ENCODE data around the gene SNTB2. TPM values are rescaled to one million over a fixed set of nuclear protein-coding genes. Genes with fewer than 3 reads are reported as not detected.

SNTB2 gene
- total and polyA plus RNA-seq, 10 of the 15 experiments (the other 5 are each of a cell fraction or from before 2014, with no cell fraction given), result 1.2 to 15.7 (median 5.0) TPM

DNA sequence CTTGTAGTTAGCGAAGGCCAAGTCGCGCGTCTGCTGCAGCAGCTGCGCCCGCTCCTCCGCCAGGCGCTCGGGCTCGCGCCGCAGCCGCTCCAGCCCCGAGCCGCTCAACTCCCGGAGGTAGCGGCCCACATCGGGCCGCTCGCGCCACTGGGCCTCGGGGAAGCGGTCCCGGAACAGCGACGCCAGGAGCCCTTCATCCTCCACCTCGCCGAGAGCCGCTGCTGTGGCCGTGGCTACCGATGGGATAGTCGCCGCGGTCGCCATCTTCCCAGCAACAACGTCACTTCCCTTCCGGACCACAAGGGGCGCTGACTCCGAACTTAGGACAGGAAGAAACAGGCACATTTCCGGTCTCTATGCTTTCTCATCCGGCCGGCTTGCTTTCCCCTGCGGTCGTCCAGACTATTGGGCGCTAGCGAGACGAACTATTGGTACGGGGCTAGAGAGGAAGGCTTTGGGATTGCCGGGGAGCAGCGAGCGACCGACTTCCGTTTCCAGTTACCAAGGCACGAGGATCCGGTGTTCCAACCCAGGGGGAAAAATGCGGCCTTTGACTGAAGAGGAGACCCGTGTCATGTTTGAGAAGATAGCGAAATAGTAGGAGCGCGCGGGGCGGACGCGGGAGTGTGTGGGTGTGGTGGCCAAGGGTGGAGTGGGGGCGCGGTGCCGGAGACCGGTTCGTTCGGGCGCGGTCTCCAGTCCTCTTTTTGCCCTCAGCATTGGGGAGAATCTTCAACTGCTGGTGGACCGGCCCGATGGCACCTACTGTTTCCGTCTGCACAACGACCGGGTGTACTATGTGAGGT is 152.5 kb downstream of the SNTB2 start, which contains the start of the genes COG8 and NIP7:
TSS of gene COG8 (minus strand) at position 276 of the 806 bp plus-strand sequence. CDS start at position 264, 12 bp downstream.
TSS of gene NIP7 (plus strand) at position 484 of the 806 bp plus-strand sequence. CDS start at position 542, 58 bp downstream.
- Histone ChIP-seq H4K20me1 (ENCODE audit: control insufficient read depth, insufficient read depth) (peaks cover 4% of the 10 kb centered on the region), H3K9me3 (replicated peaks; ENCODE audit: control insufficient read depth, insufficient read depth, low read length) (no peaks in the 10 kb centered on the region), H3K79me2 (ENCODE audit: control insufficient read depth, insufficient read depth, low read length) (peaks cover 44% of the 10 kb centered on the region), H3K9ac (ENCODE audit: control insufficient read depth, insufficient read depth, low read length) (peak within 1 kb of the TSS; percentile 96), H3K4me1 (ENCODE audit: control insufficient read depth, insufficient read depth, low read length) (peaks cover 5% of the 10 kb centered on the region), H3K4me3 (peak within 1 kb of the TSS; percentile 91), H3K36me3 (ENCODE audit: control insufficient read depth in 2 of 2, insufficient read depth in 2 of 2, low read length in 1 of 2) (peaks cover 7 to 35% of the 10 kb centered on the region in 2 experiments), H3K27me3 (replicated peaks in 1 of 2; ENCODE audit: control insufficient read depth in 2 of 2, insufficient read depth in 2 of 2, low read length in 1 of 2) (no peaks in the 10 kb centered on the region), H2AFZ (ENCODE audit: control insufficient read depth, low read depth, low read length) (peak within 1 kb of the TSS; percentile 96), H3K27ac (ENCODE audit: control insufficient read depth, insufficient read depth) (peak within 1 kb of the TSS; percentile 85), H3K4me2 (ENCODE audit: control insufficient read depth, insufficient read depth) (peak within 1 kb of the TSS; percentile 94)
- WGBS (ENCODE audit: insufficient coverage, insufficient replicate concordance, low lambda C conversion rate, missing lambda C conversion rate), result under 1% methylated on average over 76 of the region's 77 CpGs
- SMC1A ChIA-PET (ENCODE audit: uncharacterized antibody, unreplicated experiment), result interaction anchor here (0.9 to 1.6 kb wide), 3 partner anchors 9 to 45 kb away, joined by 4 to 7 read pairs (median 5); partner anchors contain the start of gene PDF
- POLR2A ChIA-PET, result interaction anchor here (0.6 to 5.5 kb wide), 4 partner anchors 10 to 413 kb away, joined by 3 to 42 read pairs (median 4); partner anchors contain the start of gene PDF
- BruUV-seq (replicated peaks), result TSS peak; percentile 84
- RAD21 ChIA-PET (ENCODE audit: unreplicated experiment), result interaction anchor here (0.8 to 1.4 kb wide), 5 partner anchors 9 to 257 kb away, joined by 3 to 5 read pairs (median 3); partner anchors contain the start of gene PDF
- ATAC-seq (peak; percentile 97), FAIRE-seq (peak; percentile 100), DNase-seq (ENCODE audit: low read depth, low spot score) (peak; percentile 92)
- in situ Hi-C loops (cut with MboI) (no loop called here), intact Hi-C loops (cut with micrococcal nuclease; ENCODE audit: unreplicated experiment) (loop anchor here (1.0 to 10.0 kb wide), 4 partner anchors 9 to 415 kb away; partner anchors contain the start of genes NOB1, PDF and VPS4A)
- CTCF ChIA-PET, result interaction anchor here (0.7 to 2.0 kb wide), 4 partner anchors 10 to 44 kb away, joined by 3 to 8 read pairs (median 4); partner anchors contain the start of gene PDF
- TF ChIP-seq BCL3 (IDR thresholded peaks at IDR 0.05; ENCODE audit: borderline replicate concordance, insufficient read depth, low read depth, low read length, poor library complexity, severe bottlenecking) (no peak), NFIC (IDR thresholded peaks at IDR 0.05; ENCODE audit: low read depth, low read length) (no peak), YBX1 (IDR thresholded peaks at IDR 0.05) (no peak), MYB (IDR thresholded peaks at IDR 0.05; ENCODE audit: borderline replicate concordance, low read depth, low read length) (no peak), KAT2A (conservative IDR thresholded peaks at IDR 0.05; ENCODE audit: control insufficient read depth, low read depth, low read length) (no peak), JUND (IDR thresholded peaks at IDR 0.05; ENCODE audit: low read depth, low read length) (no peak), SREBF1 (IDR thresholded peaks at IDR 0.05; ENCODE audit: low read length) (no peak), ATF3 (IDR thresholded peaks at IDR 0.05; ENCODE audit: borderline replicate concordance, extremely low read depth, low read depth, low read length) (no peak), HCFC1 (IDR thresholded peaks at IDR 0.05; ENCODE audit: low read length) (peak; percentile 79), LARP7 (IDR thresholded peaks at IDR 0.05) (peak; percentile 90), CHD2 (IDR thresholded peaks at IDR 0.05; ENCODE audit: borderline replicate concordance, low read depth, low read length) (no peak), CHD4 (IDR thresholded peaks at IDR 0.05) (no peak), RAD21 (IDR thresholded peaks at IDR 0.05; ENCODE audit: insufficient read depth, low read depth, low read length) (no peak), EGR1 (IDR thresholded peaks at IDR 0.05; ENCODE audit: borderline replicate concordance in 1 of 2, low read depth in 2 of 2, low read length in 2 of 2) (peak in 1 of 2 experiments; percentile 71; a peak in 2 of 3 replicates), CBX3 (IDR thresholded peaks at IDR 0.05; ENCODE audit: borderline replicate concordance, low read depth) (no peak)
- TF ChIP-seq, protein P1, sequence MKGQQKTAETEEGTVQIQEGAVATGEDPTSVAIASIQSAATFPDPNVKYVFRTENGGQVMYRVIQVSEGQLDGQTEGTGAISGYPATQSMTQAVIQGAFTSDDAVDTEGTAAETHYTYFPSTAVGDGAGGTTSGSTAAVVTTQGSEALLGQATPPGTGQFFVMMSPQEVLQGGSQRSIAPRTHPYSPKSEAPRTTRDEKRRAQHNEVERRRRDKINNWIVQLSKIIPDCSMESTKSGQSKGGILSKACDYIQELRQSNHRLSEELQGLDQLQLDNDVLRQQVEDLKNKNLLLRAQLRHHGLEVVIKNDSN (IDR thresholded peaks at IDR 0.05; ENCODE audit: borderline replicate concordance, extremely low read length, insufficient read depth, low read depth, low read length), result no peak
- TF ChIP-seq, protein P2, sequence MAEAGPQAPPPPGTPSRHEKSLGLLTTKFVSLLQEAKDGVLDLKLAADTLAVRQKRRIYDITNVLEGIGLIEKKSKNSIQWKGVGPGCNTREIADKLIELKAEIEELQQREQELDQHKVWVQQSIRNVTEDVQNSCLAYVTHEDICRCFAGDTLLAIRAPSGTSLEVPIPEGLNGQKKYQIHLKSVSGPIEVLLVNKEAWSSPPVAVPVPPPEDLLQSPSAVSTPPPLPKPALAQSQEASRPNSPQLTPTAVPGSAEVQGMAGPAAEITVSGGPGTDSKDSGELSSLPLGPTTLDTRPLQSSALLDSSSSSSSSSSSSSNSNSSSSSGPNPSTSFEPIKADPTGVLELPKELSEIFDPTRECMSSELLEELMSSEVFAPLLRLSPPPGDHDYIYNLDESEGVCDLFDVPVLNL (IDR thresholded peaks at IDR 0.05; ENCODE audit: low read depth, low read length), result no peak
- TF ChIP-seq, protein P3, sequence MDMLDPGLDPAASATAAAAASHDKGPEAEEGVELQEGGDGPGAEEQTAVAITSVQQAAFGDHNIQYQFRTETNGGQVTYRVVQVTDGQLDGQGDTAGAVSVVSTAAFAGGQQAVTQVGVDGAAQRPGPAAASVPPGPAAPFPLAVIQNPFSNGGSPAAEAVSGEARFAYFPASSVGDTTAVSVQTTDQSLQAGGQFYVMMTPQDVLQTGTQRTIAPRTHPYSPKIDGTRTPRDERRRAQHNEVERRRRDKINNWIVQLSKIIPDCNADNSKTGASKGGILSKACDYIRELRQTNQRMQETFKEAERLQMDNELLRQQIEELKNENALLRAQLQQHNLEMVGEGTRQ (IDR thresholded peaks at IDR 0.05; ENCODE audit: borderline replicate concordance, low read depth, low read length), result no peak; the same call in 1 of the 2 replicates
